ENCODE measurements around the gene FUCA1.

Gene FUCA1

DNA sequence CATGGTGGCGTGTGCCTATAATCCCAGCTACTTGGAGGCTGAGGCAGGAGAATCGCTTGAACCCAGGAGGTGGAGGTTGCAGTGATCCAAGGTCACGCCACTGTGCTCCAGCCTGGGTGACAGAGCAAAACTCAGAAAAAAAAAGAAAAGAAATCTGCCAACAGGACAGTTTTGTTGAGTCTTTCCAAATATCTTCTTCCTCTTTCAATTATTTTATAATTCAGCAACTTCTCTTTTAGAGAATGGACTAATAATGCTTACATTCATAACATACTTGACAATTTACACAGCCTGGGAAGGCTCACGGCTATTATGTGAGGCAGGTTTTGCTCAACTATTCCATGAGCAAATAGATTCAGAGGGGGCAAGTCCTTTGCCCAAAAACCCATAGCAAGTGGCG lies 27.0 kb upstream of the FUCA1 start:
- no CpG with 5 or more reads among the region's 5 CpGs for WGBS, 2 donors (ENCODE audit: extremely low coverage in 2 of 2, insufficient read length in 2 of 2, insufficient replicate concordance in 1 of 2)
- Histone ChIP-seq H3K9ac (ENCODE audit: low read depth, low read length, poor library complexity) (no peak overlapping the region), H2AK5ac (ENCODE audit: low read depth, low read length) (no peak overlapping the region), H3K27ac (replicated peaks; ENCODE audit: low read length) (no peak overlapping the region), H3K4me3 (ENCODE audit: low read length in 2 of 2) (no peak overlapping the region), H4K91ac (ENCODE audit: low read depth, low read length, poor library complexity) (no peak overlapping the region), H3K23ac (ENCODE audit: low read depth, low read length, poor library complexity) (no peak overlapping the region), H3K36me3 (replicated peaks in 1 of 2; ENCODE audit: control insufficient read depth in 2 of 2, insufficient read depth in 2 of 2, low read length in 2 of 2) (no peaks in the 10 kb centered on the region), H3K18ac (ENCODE audit: low read length) (no peak overlapping the region), H2BK5ac (ENCODE audit: low read length) (no peak overlapping the region), H3K4me2 (ENCODE audit: insufficient read depth, low read length, poor library complexity, severe bottlenecking) (no peak overlapping the region), H3K4me1 (ENCODE audit: control insufficient read depth in 2 of 2, insufficient read depth in 1 of 2, low read depth in 1 of 2, low read length in 2 of 2) (no peaks in the 10 kb centered on the region), H2BK15ac (ENCODE audit: low read length) (no peak overlapping the region), H3K4ac (ENCODE audit: low read length) (no peak overlapping the region), H3K14ac (ENCODE audit: low read length) (no peak overlapping the region), H2BK120ac (ENCODE audit: low read depth, low read length) (no peak overlapping the region), H3K27me3 (ENCODE audit: control insufficient read depth in 3 of 3, insufficient read depth in 3 of 3, low read depth in 1 of 3, low read length in 3 of 3) (peaks cover 0 to 2% (median 0%) of the 10 kb centered on the region in 3 experiments), H4K8ac (ENCODE audit: low read depth, low read length) (no peak overlapping the region), H2BK12ac (ENCODE audit: low read length) (no peak overlapping the region), H2AFZ (ENCODE audit: low read length) (no peak overlapping the region), H3K79me1 (ENCODE audit: low read depth, low read length) (no peaks in the 10 kb centered on the region), H3K9me3 (replicated peaks in 1 of 2; ENCODE audit: control insufficient read depth in 2 of 2, insufficient read depth in 1 of 2, low read depth in 1 of 2, low read length in 2 of 2) (no peaks in the 10 kb centered on the region)
- no peak for DNase-seq (ENCODE audit: low spot score)

DNA sequence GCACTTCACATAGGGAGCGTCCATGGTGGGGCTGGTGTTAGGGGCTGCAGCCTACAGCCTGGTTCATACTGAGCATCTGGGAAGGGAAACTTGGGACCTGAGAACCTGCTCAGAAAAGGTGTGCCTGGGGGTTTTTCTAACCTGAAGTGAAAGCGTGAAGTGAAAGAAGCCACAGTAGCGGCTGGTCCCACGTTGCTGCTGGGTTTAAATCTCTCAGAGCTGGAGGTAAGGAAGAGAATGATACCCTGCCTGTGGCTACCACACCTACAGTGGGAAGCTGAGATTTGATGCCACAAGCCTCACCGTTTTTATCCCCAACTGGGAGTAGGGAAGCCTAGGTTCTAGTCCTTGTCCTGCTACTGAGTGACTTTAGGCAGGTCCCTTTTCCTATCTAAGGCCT lies 21.0 kb upstream of the FUCA1 start:
- no peak overlapping the region for H3K23ac ChIP-seq (ENCODE audit: low read depth, low read length, poor library complexity)
- H2BK5ac ChIP-seq (ENCODE audit: low read length): no peak overlapping the region
- no CpG with 5 or more reads among the region's 5 CpGs for WGBS, 2 donors (ENCODE audit: extremely low coverage in 2 of 2, insufficient read length in 2 of 2, insufficient replicate concordance in 1 of 2)
- no peaks in the 10 kb centered on the region for H3K79me1 ChIP-seq (ENCODE audit: low read depth, low read length)
- H2AFZ ChIP-seq (ENCODE audit: low read length): no peak overlapping the region
- no peak overlapping the region for H3K4ac ChIP-seq (ENCODE audit: low read length)
- H4K91ac ChIP-seq (ENCODE audit: low read depth, low read length, poor library complexity): no peak overlapping the region
- no peak overlapping the region for H2BK15ac ChIP-seq (ENCODE audit: low read length)
- no peak overlapping the region for H3K27ac ChIP-seq (replicated peaks; ENCODE audit: low read length)
- peaks cover 0 to 2% (median 0%) of the 10 kb centered on the region in 3 experiments for H3K27me3 ChIP-seq (ENCODE audit: control insufficient read depth in 3 of 3, insufficient read depth in 3 of 3, low read depth in 1 of 3, low read length in 3 of 3)
- no peak overlapping the region for H2AK5ac ChIP-seq (ENCODE audit: low read depth, low read length)
- no peak overlapping the region for H3K14ac ChIP-seq (ENCODE audit: low read length)
- H3K18ac ChIP-seq (ENCODE audit: low read length): no peak overlapping the region
- no peak overlapping the region for H2BK120ac ChIP-seq (ENCODE audit: low read depth, low read length)
- H2BK12ac ChIP-seq (ENCODE audit: low read length): no peak overlapping the region
- no peaks in the 10 kb centered on the region for H3K9me3 ChIP-seq (replicated peaks in 1 of 2; ENCODE audit: control insufficient read depth in 2 of 2, insufficient read depth in 1 of 2, low read depth in 1 of 2, low read length in 2 of 2)
- no peak overlapping the region for H3K4me3 ChIP-seq (ENCODE audit: low read length in 2 of 2)
- no peak overlapping the region for H4K8ac ChIP-seq (ENCODE audit: low read depth, low read length)
- no peaks in the 10 kb centered on the region for H3K36me3 ChIP-seq (replicated peaks in 1 of 2; ENCODE audit: control insufficient read depth in 2 of 2, insufficient read depth in 2 of 2, low read length in 2 of 2)
- no peak overlapping the region for H3K4me2 ChIP-seq (ENCODE audit: insufficient read depth, low read length, poor library complexity, severe bottlenecking)
- no peak overlapping the region for H3K9ac ChIP-seq (ENCODE audit: low read depth, low read length, poor library complexity)
- no peak for DNase-seq (ENCODE audit: low spot score)
- H3K4me1 ChIP-seq (ENCODE audit: control insufficient read depth in 2 of 2, insufficient read depth in 1 of 2, low read depth in 1 of 2, low read length in 2 of 2): peaks cover 0 to 6% of the 10 kb centered on the region in 2 donors

DNA sequence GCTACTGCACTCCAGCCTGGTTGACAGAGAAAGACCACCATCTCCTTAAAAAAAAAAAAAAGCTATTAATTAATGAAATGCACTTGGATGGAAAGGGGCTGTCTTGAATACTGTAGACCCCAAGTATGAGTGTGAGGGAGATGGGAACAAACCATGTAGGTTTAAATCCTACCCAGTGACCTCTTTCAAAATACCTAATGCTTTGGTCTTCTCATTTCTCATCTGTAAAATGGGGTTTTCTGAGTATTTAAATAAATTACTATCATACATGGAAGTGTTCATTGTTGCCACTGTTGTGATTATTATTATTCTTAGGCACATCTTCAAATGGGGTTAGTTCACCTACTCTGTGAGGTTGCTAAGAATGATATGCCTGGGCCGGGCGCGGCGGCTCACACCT lies 17.1 kb upstream of the FUCA1 start:
- H2BK12ac ChIP-seq (ENCODE audit: low read length): no peak overlapping the region
- H3K4me1 ChIP-seq (ENCODE audit: control insufficient read depth in 2 of 2, insufficient read depth in 1 of 2, low read depth in 1 of 2, low read length in 2 of 2): peaks cover 0 to 6% of the 10 kb centered on the region in 2 donors
- no peak overlapping the region for H2BK5ac ChIP-seq (ENCODE audit: low read length)
- no peaks in the 10 kb centered on the region for H3K79me1 ChIP-seq (ENCODE audit: low read depth, low read length)
- H3K4me2 ChIP-seq (ENCODE audit: insufficient read depth, low read length, poor library complexity, severe bottlenecking): no peak overlapping the region
- no CpG with 5 or more reads among the region's 4 CpGs for WGBS, 2 donors (ENCODE audit: extremely low coverage in 2 of 2, insufficient read length in 2 of 2, insufficient replicate concordance in 1 of 2)
- no peak overlapping the region for H3K27ac ChIP-seq (replicated peaks; ENCODE audit: low read length)
- H3K14ac ChIP-seq (ENCODE audit: low read length): no peak overlapping the region
- no peak overlapping the region for H2BK120ac ChIP-seq (ENCODE audit: low read depth, low read length)
- H2BK15ac ChIP-seq (ENCODE audit: low read length): no peak overlapping the region
- no peaks in the 10 kb centered on the region for H3K9me3 ChIP-seq (replicated peaks in 1 of 2; ENCODE audit: control insufficient read depth in 2 of 2, insufficient read depth in 1 of 2, low read depth in 1 of 2, low read length in 2 of 2)
- no peak overlapping the region for H2AK5ac ChIP-seq (ENCODE audit: low read depth, low read length)
- no peak overlapping the region for H4K91ac ChIP-seq (ENCODE audit: low read depth, low read length, poor library complexity)
- H3K9ac ChIP-seq (ENCODE audit: low read depth, low read length, poor library complexity): no peak overlapping the region
- no peak overlapping the region for H2AFZ ChIP-seq (ENCODE audit: low read length)
- H3K23ac ChIP-seq (ENCODE audit: low read depth, low read length, poor library complexity): no peak overlapping the region
- H3K4ac ChIP-seq (ENCODE audit: low read length): no peak overlapping the region
- DNase-seq (ENCODE audit: low spot score): no peak
- H3K18ac ChIP-seq (ENCODE audit: low read length): no peak overlapping the region
- no peaks in the 10 kb centered on the region for H3K27me3 ChIP-seq (ENCODE audit: control insufficient read depth in 3 of 3, insufficient read depth in 3 of 3, low read depth in 1 of 3, low read length in 3 of 3)
- H3K36me3 ChIP-seq (replicated peaks in 1 of 2; ENCODE audit: control insufficient read depth in 2 of 2, insufficient read depth in 2 of 2, low read length in 2 of 2): no peaks in the 10 kb centered on the region
- no peak overlapping the region for H3K4me3 ChIP-seq (ENCODE audit: low read length in 2 of 2)
- no peak overlapping the region for H4K8ac ChIP-seq (ENCODE audit: low read depth, low read length)

DNA sequence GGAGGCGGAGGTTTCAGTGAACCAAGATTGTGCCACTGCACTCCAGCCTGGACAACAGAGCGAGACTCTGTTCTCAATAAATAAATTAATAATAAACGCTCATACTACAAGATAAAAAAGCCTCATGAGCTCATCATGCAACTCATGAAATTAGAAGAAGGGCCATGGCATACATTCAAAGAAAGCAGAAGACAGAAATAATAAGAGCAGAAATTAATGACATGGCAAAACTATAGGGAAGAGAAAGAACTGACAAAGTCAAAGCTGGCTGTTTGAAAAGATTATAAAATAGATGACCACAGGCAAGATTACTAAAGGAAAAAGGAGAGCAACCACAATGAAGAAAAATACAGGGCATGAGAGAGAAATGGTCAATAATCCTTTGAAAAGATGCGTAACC lies 14.7 kb upstream of the FUCA1 start:
- no peaks in the 10 kb centered on the region for H3K36me3 ChIP-seq (replicated peaks in 1 of 2; ENCODE audit: control insufficient read depth in 2 of 2, insufficient read depth in 2 of 2, low read length in 2 of 2)
- H3K9ac ChIP-seq (ENCODE audit: low read depth, low read length, poor library complexity): no peak overlapping the region
- no peak overlapping the region for H3K4me3 ChIP-seq (ENCODE audit: low read length in 2 of 2)
- H3K9me3 ChIP-seq (replicated peaks in 1 of 2; ENCODE audit: control insufficient read depth in 2 of 2, insufficient read depth in 1 of 2, low read depth in 1 of 2, low read length in 2 of 2): peaks cover 2 to 6% of the 10 kb centered on the region in 2 donors
- H2BK12ac ChIP-seq (ENCODE audit: low read length): no peak overlapping the region
- H2BK120ac ChIP-seq (ENCODE audit: low read depth, low read length): no peak overlapping the region
- no peak overlapping the region for H4K8ac ChIP-seq (ENCODE audit: low read depth, low read length)
- no peak overlapping the region for H3K4ac ChIP-seq (ENCODE audit: low read length)
- no peak overlapping the region for H2BK15ac ChIP-seq (ENCODE audit: low read length)
- H2BK5ac ChIP-seq (ENCODE audit: low read length): no peak overlapping the region
- no peak overlapping the region for H3K23ac ChIP-seq (ENCODE audit: low read depth, low read length, poor library complexity)
- H3K18ac ChIP-seq (ENCODE audit: low read length): no peak overlapping the region
- no peak overlapping the region for H3K4me2 ChIP-seq (ENCODE audit: insufficient read depth, low read length, poor library complexity, severe bottlenecking)
- H3K4me1 ChIP-seq (ENCODE audit: control insufficient read depth in 2 of 2, insufficient read depth in 1 of 2, low read depth in 1 of 2, low read length in 2 of 2): peaks cover 0 to under 1% of the 10 kb centered on the region in 2 donors
- WGBS, 2 donors (ENCODE audit: extremely low coverage in 2 of 2, insufficient read length in 2 of 2, insufficient replicate concordance in 1 of 2): no CpG with 5 or more reads among the region's 4 CpGs
- H3K14ac ChIP-seq (ENCODE audit: low read length): no peak overlapping the region
- no peak overlapping the region for H2AFZ ChIP-seq (ENCODE audit: low read length)
- H3K27me3 ChIP-seq (ENCODE audit: control insufficient read depth in 3 of 3, insufficient read depth in 3 of 3, low read depth in 1 of 3, low read length in 3 of 3): no peaks in the 10 kb centered on the region
- no peak overlapping the region for H2AK5ac ChIP-seq (ENCODE audit: low read depth, low read length)
- no peak for DNase-seq (ENCODE audit: low spot score)
- H4K91ac ChIP-seq (ENCODE audit: low read depth, low read length, poor library complexity): no peak overlapping the region
- H3K79me1 ChIP-seq (ENCODE audit: low read depth, low read length): no peaks in the 10 kb centered on the region
- H3K27ac ChIP-seq (replicated peaks; ENCODE audit: low read length): no peak overlapping the region
